ENCODE results near the gene CHST2.
"Not testable (repeated sequence)": the region's sequence is repeated elsewhere in the genome, so short reads cannot be mapped to it uniquely, and the experiment has no call there.

The CHST2 gene

GRCh38 chr3:143119009-143119914, at the start of gene CHST2:
CHST2 (plus strand) TSS chr3:143119771; CDS start chr3:143120817, 1,046 bp downstream.
- DNase-seq (ENCODE audit: low read depth in 3 of 3): peak; percentile 31 to 56 (median 45)

GRCh38 chr3:143070977-143071551, 48.5 kb upstream of the CHST2 start:
- DNase-seq (ENCODE audit: low read depth in 3 of 3): no peak

GRCh38 chr3:143071776-143072175, 47.8 kb upstream of the CHST2 start:
- DNase-seq (ENCODE audit: low read depth in 3 of 3): no peak

GRCh38 chr3:143072298-143073020, 47.1 kb upstream of the CHST2 start:
- not testable (repeated sequence) for DNase-seq (ENCODE audit: low read depth in 3 of 3)

GRCh38 chr3:143073541-143073940, 46.0 kb upstream of the CHST2 start:
- DNase-seq (ENCODE audit: low read depth in 3 of 3): not testable (repeated sequence)

GRCh38 chr3:143073983-143074382, 45.6 kb upstream of the CHST2 start:
- DNase-seq (ENCODE audit: low read depth in 3 of 3): not testable (repeated sequence)

GRCh38 chr3:143078883-143079282, 40.7 kb upstream of the CHST2 start:
- no peak for DNase-seq (ENCODE audit: low read depth in 3 of 3)

- DNase-seq (ENCODE audit: low read depth in 3 of 3): no peak
These were observed 39.4 kb upstream of the CHST2 start for GRCh38 chr3:143080196-143080595.

- DNase-seq (ENCODE audit: low read depth in 3 of 3): no peak
These were observed 38.2 kb upstream of the CHST2 start for GRCh38 chr3:143081365-143081764.

GRCh38 chr3:143081844-143082778, 37.5 kb upstream of the CHST2 start:
- DNase-seq (ENCODE audit: low read depth in 3 of 3): no peak

GRCh38 chr3:143083781-143084180, 35.8 kb upstream of the CHST2 start:
- no peak for DNase-seq (ENCODE audit: low read depth in 3 of 3)

GRCh38 chr3:143084856-143085731, 34.5 kb upstream of the CHST2 start:
- no peak for DNase-seq (ENCODE audit: low read depth in 3 of 3)

GRCh38 chr3:143088835-143089234, 30.7 kb upstream of the CHST2 start:
- no peak for DNase-seq (ENCODE audit: low read depth in 3 of 3)

GRCh38 chr3:143089965-143090364, 29.6 kb upstream of the CHST2 start:
- DNase-seq (ENCODE audit: low read depth in 3 of 3): no peak

GRCh38 chr3:143090486-143090885, 29.1 kb upstream of the CHST2 start:
- DNase-seq (ENCODE audit: low read depth in 3 of 3): no peak

GRCh38 chr3:143090976-143091837, 28.4 kb upstream of the CHST2 start:
- no peak for DNase-seq (ENCODE audit: low read depth in 3 of 3)

GRCh38 chr3:143092191-143092590, 27.4 kb upstream of the CHST2 start:
- no peak for DNase-seq (ENCODE audit: low read depth in 3 of 3)

- no peak for DNase-seq (ENCODE audit: low read depth in 3 of 3)
These were observed 23.8 kb upstream of the CHST2 start for GRCh38 chr3:143095813-143096212.

- no peak for DNase-seq (ENCODE audit: low read depth in 3 of 3)
These were observed 21.4 kb upstream of the CHST2 start for GRCh38 chr3:143098032-143098764.
